Tibial nerve (tissue), 4 donors: Measurements from ENCODE around the gene PISD. TPM values are rescaled to one million over a fixed set of nuclear protein-coding genes. Genes with fewer than 3 reads are reported as not detected.

Source experiments
- DNase-seq, 2 donors: peaks; one replicate each; pipeline ENCODE4 v3.0.0-alpha.2; 2019; ENCODE audit warnings: low spot score in 2 of 2
- H3K27ac ChIP-seq, 4 donors: fragments of 200-600 bp; sonication (generic) in 3 of 4; one replicate each; pipeline ENCODE4 v1.5.1; 2017 to 2019; ENCODE audit warnings: mild to moderate bottlenecking in 1 of 4
- H3K27me3 ChIP-seq, 2 donors: fragments of 200-600 bp; sonication (generic) in 1 of 2; one replicate each; pipeline versions ENCODE4 v1.5.1 to v1.6.0; 2017 to 2019
- H3K36me3 ChIP-seq, 3 donors: fragments of 200-600 bp; sonication (generic); one replicate each; pipeline ENCODE4 v1.5.1; 2018 to 2019
- H3K4me1 ChIP-seq, 4 donors: fragments of 200-600 bp; sonication (generic) in 3 of 4; one replicate each; pipeline ENCODE4 v1.5.1; 2017 to 2019
- H3K4me3 ChIP-seq, 4 donors: fragments of 200-600 bp; sonication (generic) in 3 of 4; one replicate each; pipeline ENCODE4 v1.5.1; 2017 to 2019; ENCODE audit warnings: mild to moderate bottlenecking in 1 of 4, moderate library complexity in 1 of 4
- H3K9me3 ChIP-seq, 4 donors: fragments of 200-600 bp; sonication (generic) in 3 of 4; one replicate each; pipeline ENCODE4 v1.5.1; 2017 to 2019
- EP300 ChIP-seq, 2 donors: sonication (generic); formaldehyde crosslinking; IDR thresholded peaks; one replicate each; pipeline ENCODE4 v1.6.1; 2017; ENCODE audit warnings: antibody characterized with exemption in 2 of 2, mild to moderate bottlenecking in 1 of 2
- POLR2A ChIP-seq, 2 donors: fragments of 450-650 bp; IDR thresholded peaks; one replicate each; pipeline ENCODE4 v1.6.1; 2017; ENCODE audit warnings: antibody characterized with exemption in 2 of 2, mild to moderate bottlenecking in 2 of 2, moderate library complexity in 2 of 2
- WGBS, 2 donors: methylation state at CpG; one replicate each; pipeline ENCODE4 v1.1.5; 2018; 5-methylcytosine and 5-hydroxymethylcytosine counted together
- total RNA-seq, 4 donors: library from RNA; depleted of rRNA; stranded (reverse); fragments of >200 nt; gene quantifications; one replicate each; pipeline ENCODE4 v1.1.0, GENCODE V29; 2016
- TF ChIP-seq, protein P1 (sequence below), 5 experiments: fragments of 200-600 bp in 3 of 5; fragments of 450-650 bp in 2 of 5; sonication (generic) in 3 of 5; IDR thresholded peaks; one replicate each; pipeline ENCODE4 v1.5.1; 2016 to 2019; ENCODE audit warnings: antibody characterized with exemption in 5 of 5, mild to moderate bottlenecking in 3 of 5, moderate library complexity in 2 of 5

Gene PISD
- total RNA-seq, 4 donors from 2014 or later = 26.9 to 44.7 (median 36.2) TPM

DNA sequence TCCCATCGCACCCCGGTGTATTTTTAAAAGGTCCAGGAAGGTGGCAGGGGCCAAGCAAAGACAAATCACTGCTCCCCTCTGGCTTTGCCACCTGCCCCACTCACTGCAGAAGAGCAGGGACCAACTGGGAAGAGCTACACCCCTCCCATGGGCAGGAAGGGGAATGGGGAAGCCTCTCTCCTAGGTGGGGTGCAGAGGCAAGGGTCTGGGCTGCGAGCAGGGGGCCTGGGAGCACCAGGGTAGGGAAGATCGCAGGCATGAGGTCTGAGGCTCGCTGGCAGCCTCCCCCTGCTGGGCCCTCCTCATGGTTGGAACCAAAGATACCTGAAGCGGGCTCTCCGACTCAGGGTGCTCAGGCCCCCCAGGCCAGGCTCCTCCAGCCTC, 36.8 kb downstream of the PISD start:
- Histone ChIP-seq H3K4me1 (peaks cover 0 to 67% (median 30%) of the 10 kb centered on the region in 4 donors), H3K27ac (peak overlapping the region; percentile 1 to 78 (median 53)), H3K9me3 (no peaks in the 10 kb centered on the region), H3K27me3 (no peaks in the 10 kb centered on the region), H3K4me3 (peak overlapping the region in 2 of 4 donors; percentile 24 to 43), H3K36me3 (peaks cover 0 to 37% (median 7%) of the 10 kb centered on the region in 3 donors)
- TF ChIP-seq POLR2A (IDR thresholded peaks at IDR 0.05) = no peak
- TF ChIP-seq EP300 (IDR thresholded peaks at IDR 0.05) = no peak
- TF ChIP-seq, protein P1, sequence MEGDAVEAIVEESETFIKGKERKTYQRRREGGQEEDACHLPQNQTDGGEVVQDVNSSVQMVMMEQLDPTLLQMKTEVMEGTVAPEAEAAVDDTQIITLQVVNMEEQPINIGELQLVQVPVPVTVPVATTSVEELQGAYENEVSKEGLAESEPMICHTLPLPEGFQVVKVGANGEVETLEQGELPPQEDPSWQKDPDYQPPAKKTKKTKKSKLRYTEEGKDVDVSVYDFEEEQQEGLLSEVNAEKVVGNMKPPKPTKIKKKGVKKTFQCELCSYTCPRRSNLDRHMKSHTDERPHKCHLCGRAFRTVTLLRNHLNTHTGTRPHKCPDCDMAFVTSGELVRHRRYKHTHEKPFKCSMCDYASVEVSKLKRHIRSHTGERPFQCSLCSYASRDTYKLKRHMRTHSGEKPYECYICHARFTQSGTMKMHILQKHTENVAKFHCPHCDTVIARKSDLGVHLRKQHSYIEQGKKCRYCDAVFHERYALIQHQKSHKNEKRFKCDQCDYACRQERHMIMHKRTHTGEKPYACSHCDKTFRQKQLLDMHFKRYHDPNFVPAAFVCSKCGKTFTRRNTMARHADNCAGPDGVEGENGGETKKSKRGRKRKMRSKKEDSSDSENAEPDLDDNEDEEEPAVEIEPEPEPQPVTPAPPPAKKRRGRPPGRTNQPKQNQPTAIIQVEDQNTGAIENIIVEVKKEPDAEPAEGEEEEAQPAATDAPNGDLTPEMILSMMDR (IDR thresholded peaks at IDR 0.05) = no peak
- WGBS, 2 donors = 63 to 77% methylated on average over 7 of the region's 7 CpGs
- DNase-seq = no peak

DNA sequence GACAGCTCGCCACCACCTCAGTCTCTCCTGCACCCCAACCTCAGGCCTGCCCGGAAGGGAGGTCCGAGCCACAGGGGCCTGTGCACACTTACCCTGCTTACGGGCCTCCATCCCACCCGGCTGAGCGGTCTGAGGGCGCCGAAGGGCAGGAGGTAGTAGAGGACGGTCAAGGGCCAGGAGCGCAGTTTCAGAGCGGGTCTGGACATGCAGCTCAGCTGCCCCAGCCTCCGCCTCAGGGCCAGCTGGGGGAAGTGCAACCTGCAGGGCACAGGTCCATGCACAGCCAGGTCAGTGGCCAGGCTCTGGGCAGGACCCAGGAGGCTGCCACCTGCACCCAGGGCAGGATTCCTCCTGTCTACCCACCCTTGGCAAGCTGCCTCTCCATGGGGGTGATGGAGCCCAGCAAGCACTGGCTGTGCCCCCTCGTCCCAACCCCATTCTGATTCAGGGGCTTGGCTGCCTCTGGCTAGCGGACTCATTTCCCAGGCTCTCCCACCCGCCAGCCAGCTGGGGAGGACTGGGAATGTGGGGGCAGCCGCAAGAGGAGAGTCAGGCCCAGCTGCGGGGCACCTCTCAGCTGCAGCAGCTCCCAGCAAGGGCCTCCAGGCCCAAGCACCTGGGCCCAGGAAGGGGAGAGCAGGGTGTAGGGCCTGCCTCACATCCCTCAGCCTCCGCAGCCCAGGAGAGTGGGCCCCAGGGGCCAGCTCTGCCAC, 38.3 kb downstream of the PISD start:
- Histone ChIP-seq H3K4me3 (no peak overlapping the region), H3K27me3 (no peaks in the 10 kb centered on the region), H3K9me3 (no peaks in the 10 kb centered on the region), H3K36me3 (peaks cover 0 to 52% (median 7%) of the 10 kb centered on the region in 3 donors), H3K4me1 (peaks cover 0 to 54% (median 23%) of the 10 kb centered on the region in 4 donors), H3K27ac (peak overlapping the region in 2 of 4 donors; percentile 47 to 76)
- TF ChIP-seq EP300 (IDR thresholded peaks at IDR 0.05) = no peak
- TF ChIP-seq POLR2A (IDR thresholded peaks at IDR 0.05) = no peak
- TF ChIP-seq, protein P1 (IDR thresholded peaks at IDR 0.05) = no peak
- DNase-seq = no peak
- 80 to 87% methylated on average over 13 to 17 of the region's 18 CpGs for WGBS, 2 donors

DNA sequence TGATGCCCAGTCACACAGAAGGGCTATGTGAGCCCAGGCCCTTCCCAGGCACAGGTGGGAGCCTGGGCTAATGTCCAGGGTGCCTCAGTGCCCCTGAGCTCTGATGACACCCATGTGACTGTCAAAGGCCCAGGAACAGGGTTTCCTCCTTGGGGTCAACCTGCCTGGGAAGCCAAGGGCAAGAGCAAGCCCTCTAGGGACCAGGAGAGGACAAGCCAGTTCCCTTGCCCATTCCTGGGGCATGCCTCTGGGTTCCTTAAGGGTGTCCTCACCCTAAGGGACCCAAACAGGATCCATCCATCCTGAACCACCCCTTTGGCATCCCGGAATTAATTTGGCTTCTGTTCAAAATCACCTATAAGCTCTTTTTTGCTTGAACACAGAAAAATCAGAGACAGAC, 39.0 kb downstream of the PISD start:
- Histone ChIP-seq H3K4me3 (no peak overlapping the region), H3K27ac (no peak overlapping the region), H3K4me1 (peaks cover 0 to 46% (median 23%) of the 10 kb centered on the region in 4 donors), H3K36me3 (peaks cover 0 to 60% (median 7%) of the 10 kb centered on the region in 3 donors), H3K27me3 (no peaks in the 10 kb centered on the region), H3K9me3 (no peaks in the 10 kb centered on the region)
- TF ChIP-seq POLR2A (IDR thresholded peaks at IDR 0.05) (no peak), EP300 (IDR thresholded peaks at IDR 0.05) (no peak)
- TF ChIP-seq, protein P1 (IDR thresholded peaks at IDR 0.05) = no peak
- WGBS, 2 donors = 93 to 100% methylated on average over 1 of the region's 1 CpG
- DNase-seq = no peak

DNA sequence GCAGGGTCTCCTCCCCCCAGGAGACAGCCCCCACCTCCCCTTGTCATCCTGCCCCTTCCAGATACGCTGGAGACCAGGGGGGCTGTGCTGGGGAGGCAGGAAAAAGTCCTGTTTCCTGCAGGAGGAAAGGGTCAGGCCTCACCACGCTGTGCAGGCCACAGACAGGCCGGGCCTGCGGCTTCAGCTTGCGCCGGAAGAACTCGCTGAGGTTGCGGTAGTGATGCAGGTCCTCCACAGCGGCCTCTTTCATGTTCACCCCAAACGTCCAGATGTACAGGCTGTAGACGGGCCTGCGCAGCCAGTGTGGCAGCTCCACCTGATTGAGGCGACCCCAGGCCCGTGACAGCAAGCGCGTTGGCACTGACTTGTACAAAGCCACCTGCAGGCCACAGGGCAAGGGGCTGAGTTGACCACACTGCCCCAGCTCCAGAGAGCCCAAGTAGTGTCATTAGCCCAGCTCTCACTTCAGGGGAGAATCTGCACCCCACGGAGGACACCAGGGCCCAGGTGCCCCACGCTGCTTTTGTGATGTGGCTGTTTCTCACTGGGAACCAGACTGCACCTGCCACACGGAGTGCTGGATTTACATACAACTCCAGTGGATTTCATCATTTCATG, 40.4 kb downstream of the PISD start:
- H3K36me3 ChIP-seq = peaks cover 0 to 73% (median 7%) of the 10 kb centered on the region in 3 donors

DNA sequence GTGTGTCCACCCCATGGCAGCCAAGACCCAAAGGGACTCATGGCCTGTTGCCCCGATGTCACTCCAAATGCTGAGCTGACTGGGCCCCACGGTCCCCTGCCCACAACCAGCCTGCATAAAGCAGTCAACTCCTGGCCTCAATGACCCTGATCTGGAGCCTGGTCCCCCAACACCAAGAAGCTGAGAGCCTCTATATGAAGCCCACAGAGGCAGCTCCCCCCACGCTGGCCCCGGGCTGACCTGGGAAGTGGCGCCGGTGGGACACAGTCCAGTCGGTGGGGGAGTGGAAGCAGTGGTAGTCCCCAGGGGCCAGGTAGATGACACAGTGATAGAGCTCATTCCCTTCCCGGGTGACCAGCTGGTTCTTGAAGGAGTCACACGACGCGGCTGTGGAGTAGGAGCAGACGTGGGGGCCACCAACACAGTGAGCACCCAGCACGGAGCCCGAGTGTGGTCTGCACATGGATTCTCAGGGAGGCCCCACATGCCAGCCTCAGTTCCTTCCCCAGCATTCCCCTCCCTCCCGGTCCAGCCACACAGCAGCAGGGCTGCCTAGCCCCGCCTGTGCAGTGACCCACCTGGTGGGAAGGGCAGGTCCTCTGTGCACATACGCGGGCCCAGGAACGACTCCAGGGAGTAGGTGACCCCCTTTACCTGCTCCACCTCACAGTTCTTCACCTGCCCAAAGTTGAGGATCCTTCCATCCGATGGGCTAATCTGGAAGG, 41.1 kb downstream of the PISD start:
- no peaks in the 10 kb centered on the region for H3K27me3 ChIP-seq
- TF ChIP-seq, protein P1 (IDR thresholded peaks at IDR 0.05) = no peak

More for the DNA sequence above, 40.4 kb downstream of the PISD start:
- WGBS, 2 donors = 85 to 91% methylated on average over 9 to 16 of the region's 19 CpGs
- peaks cover 0 to 33% (median 16%) of the 10 kb centered on the region in 4 donors for H3K4me1 ChIP-seq
- H3K27ac ChIP-seq = no peak overlapping the region
- no peak overlapping the region for H3K4me3 ChIP-seq
- TF ChIP-seq POLR2A (IDR thresholded peaks at IDR 0.05) (no peak), EP300 (IDR thresholded peaks at IDR 0.05) (no peak)
- DNase-seq = no peak
- no peaks in the 10 kb centered on the region for H3K27me3 ChIP-seq
- no peaks in the 10 kb centered on the region for H3K9me3 ChIP-seq

More for the DNA sequence above, 41.1 kb downstream of the PISD start:
- peaks cover 0 to 33% (median 13%) of the 10 kb centered on the region in 4 donors for H3K4me1 ChIP-seq
- H3K4me3 ChIP-seq = no peak overlapping the region
- no peaks in the 10 kb centered on the region for H3K9me3 ChIP-seq
- WGBS, 2 donors = 84 to 89% methylated on average over 18 to 20 of the region's 20 CpGs
- H3K36me3 ChIP-seq = peaks cover 0 to 79% (median 7%) of the 10 kb centered on the region in 3 donors
- no peak overlapping the region for H3K27ac ChIP-seq
- no peak for DNase-seq
